Sigmoid colon (tissue), 7 donors: ENCODE data around the gene CD99L2. TPM values are rescaled to one million over a fixed set of nuclear protein-coding genes. Genes with fewer than 3 reads are reported as not detected.

ENCODE experiments used
- DNase-seq: peaks from one replicate; pipeline ENCODE4 v3.0.0-alpha.2; 2019
- H3K27ac ChIP-seq, 4 donors: fragments of 200-600 bp; sonication (generic); one replicate each; pipeline ENCODE4 v1.5.1; 2016 to 2019; ENCODE audit warnings: mild to moderate bottlenecking in 1 of 4
- H3K27me3 ChIP-seq, 3 donors: fragments of 200-600 bp; sonication (generic); one replicate each; pipeline ENCODE4 v1.5.1; 2019; ENCODE audit warnings: mild to moderate bottlenecking in 1 of 3
- H3K36me3 ChIP-seq, 4 donors: fragments of 200-600 bp; sonication (generic); one replicate each; pipeline ENCODE4 v1.5.1; 2016 to 2019
- H3K4me1 ChIP-seq, 4 donors: fragments of 200-600 bp; sonication (generic); one replicate each; pipeline ENCODE4 v1.5.1; 2017 to 2019
- H3K4me3 ChIP-seq, 4 donors: fragments of 200-600 bp; sonication (generic); one replicate each; pipeline ENCODE4 v1.5.1; 2017 to 2019; ENCODE audit warnings: mild to moderate bottlenecking in 2 of 4, moderate library complexity in 1 of 4
- H3K9me3 ChIP-seq, 4 donors: fragments of 200-600 bp in 3 of 4; sonication (generic) in 3 of 4; one replicate each; pipeline versions ENCODE4 v1.5.1 to v1.6.1; 2013 to 2019
- CTCF ChIP-seq, 4 experiments: fragments of 450-650 bp in 3 of 4; fragments of 200-600 bp in 1 of 4; IDR thresholded peaks; one replicate each; pipeline ENCODE4 v1.5.1; 2016 to 2019; ENCODE audit warnings: antibody characterized with exemption in 4 of 4, mild to moderate bottlenecking in 3 of 4, moderate library complexity in 2 of 4
- EP300 ChIP-seq, 4 donors: sonication (generic); formaldehyde crosslinking; IDR thresholded peaks; one replicate each; pipeline ENCODE4 v1.6.1; 2017; ENCODE audit warnings: antibody characterized with exemption in 4 of 4
- POLR2A ChIP-seq, 2 donors: fragments of 450-650 bp; IDR thresholded peaks; one replicate each; pipeline ENCODE4 v1.6.1; 2016; ENCODE audit warnings: antibody characterized with exemption in 2 of 2, mild to moderate bottlenecking in 2 of 2, moderate library complexity in 2 of 2
- POLR2AphosphoS5 ChIP-seq, 4 donors: sonication (generic); formaldehyde crosslinking; IDR thresholded peaks; one replicate each; pipeline ENCODE4 v1.6.1; 2017; ENCODE audit warnings: antibody characterized with exemption in 4 of 4
- WGBS, 2 donors: extraction: QIAGEN DNeasy Blood & Tissue Kit; methylation state at CpG; one replicate each; pipeline ENCODE4 v1.1.7; 2013; 5-methylcytosine and 5-hydroxymethylcytosine counted together
- intact Hi-C: fragments of 100-400 bp; cut with DNase I; formaldehyde crosslinking; loops from one replicate; pipeline ENCODE4 v1.15.1; 2023
- polyA plus RNA-seq, 3 donors: library from polyadenylated mRNA; stranded (reverse); fragments of 200-250 nt; gene quantifications; one replicate each; pipeline ENCODE4 v1.2.3, GENCODE V29; 2013
- total RNA-seq, 4 donors: library from RNA; depleted of rRNA; stranded (reverse); fragments of >200 nt; gene quantifications; one replicate each; pipeline ENCODE4 v1.1.0, GENCODE V29; 2016
- donor health status: healthy with polysubstance abuse.
- donor health status: Bipolar disorder and iron deficiency.
- donor health status: healthy.

The CD99L2 gene
- total and polyA plus RNA-seq, 7 donors = 4.8 to 62.6 (median 55.8) TPM

GRCh38 chrX:150869450-150869849, 29.0 kb downstream of the CD99L2 start:
- Histone ChIP-seq H3K36me3 (no peaks in the 10 kb centered on the region), H3K4me3 (no peak overlapping the region), H3K4me1 (peaks cover 0 to 51% (median 33%) of the 10 kb centered on the region in 4 donors), H3K9me3 (no peaks in the 10 kb centered on the region), H3K27me3 (no peaks in the 10 kb centered on the region), H3K27ac (peak overlapping the region in 3 of 4 donors; percentile 53 to 63 (median 60))
- intact Hi-C loops = no loop called here
- DNase-seq = no peak
- TF ChIP-seq POLR2A (IDR thresholded peaks at IDR 0.05) (no peak), CTCF (IDR thresholded peaks at IDR 0.05) (no peak), POLR2AphosphoS5 (IDR thresholded peaks at IDR 0.05) (no peak), EP300 (IDR thresholded peaks at IDR 0.05) (no peak)
- WGBS, 2 donors = 33 to 65% methylated on average over 3 of the region's 3 CpGs

- TF ChIP-seq POLR2AphosphoS5 (IDR thresholded peaks at IDR 0.05) = no peak
- no peak for TF ChIP-seq POLR2A (IDR thresholded peaks at IDR 0.05)
- no peak for TF ChIP-seq CTCF (IDR thresholded peaks at IDR 0.05)
- no peak for TF ChIP-seq EP300 (IDR thresholded peaks at IDR 0.05)
- H3K9me3 ChIP-seq = no peaks in the 10 kb centered on the region
- intact Hi-C loops = no loop called here
- H3K4me1 ChIP-seq = peaks cover 0 to 43% (median 28%) of the 10 kb centered on the region in 4 donors
- H3K27ac ChIP-seq = peak overlapping the region in 2 of 4 donors; percentile 60 to 63
- no peak for DNase-seq
- no peaks in the 10 kb centered on the region for H3K36me3 ChIP-seq
- WGBS, 2 donors = 70 to 71% methylated on average over 2 of the region's 2 CpGs
- H3K4me3 ChIP-seq = no peak overlapping the region
- H3K27me3 ChIP-seq = no peaks in the 10 kb centered on the region
Measured at GRCh38 chrX:150868625-150869024, 29.8 kb downstream of the CD99L2 start.

GRCh38 chrX:150864127-150864526, 34.3 kb downstream of the CD99L2 start:
- DNase-seq = no peak
- H3K27me3 ChIP-seq = no peaks in the 10 kb centered on the region
- H3K27ac ChIP-seq = no peak overlapping the region
- H3K36me3 ChIP-seq = no peaks in the 10 kb centered on the region
- H3K4me3 ChIP-seq = no peak overlapping the region
- no peak for TF ChIP-seq POLR2AphosphoS5 (IDR thresholded peaks at IDR 0.05)
- no peak for TF ChIP-seq CTCF (IDR thresholded peaks at IDR 0.05)
- TF ChIP-seq EP300 (IDR thresholded peaks at IDR 0.05) = no peak
- TF ChIP-seq POLR2A (IDR thresholded peaks at IDR 0.05) = no peak
- 94 to 97% methylated on average over 3 of the region's 3 CpGs for WGBS, 2 donors
- peaks cover 0 to 3% (median under 1%) of the 10 kb centered on the region in 4 donors for H3K4me1 ChIP-seq
- no peaks in the 10 kb centered on the region for H3K9me3 ChIP-seq
- intact Hi-C loops = no loop called here

- no peak overlapping the region for H3K4me3 ChIP-seq
- TF ChIP-seq POLR2AphosphoS5 (IDR thresholded peaks at IDR 0.05) (no peak), EP300 (IDR thresholded peaks at IDR 0.05) (no peak), CTCF (IDR thresholded peaks at IDR 0.05) (no peak), POLR2A (IDR thresholded peaks at IDR 0.05) (no peak)
- no peaks in the 10 kb centered on the region for H3K36me3 ChIP-seq
- no peaks in the 10 kb centered on the region for H3K9me3 ChIP-seq
- intact Hi-C loops = no loop called here
- H3K27me3 ChIP-seq = no peaks in the 10 kb centered on the region
- H3K4me1 ChIP-seq = no peaks in the 10 kb centered on the region
- DNase-seq = no peak
- no peak overlapping the region for H3K27ac ChIP-seq
Measured at GRCh38 chrX:150863191-150863590, 35.3 kb downstream of the CD99L2 start.

GRCh38 chrX:150857453-150857852, 41.0 kb downstream of the CD99L2 start:
- DNase-seq = no peak
- TF ChIP-seq POLR2AphosphoS5 (IDR thresholded peaks at IDR 0.05) = no peak
- TF ChIP-seq CTCF (IDR thresholded peaks at IDR 0.05) = no peak
- TF ChIP-seq EP300 (IDR thresholded peaks at IDR 0.05) = no peak
- TF ChIP-seq POLR2A (IDR thresholded peaks at IDR 0.05) = no peak

More at GRCh38 chrX:150857453-150857852, 41.0 kb downstream of the CD99L2 start:
- 78% methylated on average over 3 of the region's 3 CpGs for WGBS, 2 donors
- no peaks in the 10 kb centered on the region for H3K36me3 ChIP-seq
- H3K27me3 ChIP-seq = no peaks in the 10 kb centered on the region
- no peak overlapping the region for H3K27ac ChIP-seq
- intact Hi-C loops = no loop called here
- H3K4me3 ChIP-seq = no peak overlapping the region
- no peaks in the 10 kb centered on the region for H3K4me1 ChIP-seq
- H3K9me3 ChIP-seq = no peaks in the 10 kb centered on the region
